A673 (cell line): Measurements from ENCODE around the gene BORCS8.

Experiments used
- CTCF ChIP-seq: fragments of 300-800, 200-600 bp; sonication (generic); conservative IDR thresholded peaks from 2 replicates; pipeline ENCODE4 v1.5.1; 2017; ENCODE audit warnings: low read depth, mild to moderate bottlenecking, antibody characterized with exemption, low read length, moderate library complexity, mixed read lengths
- EZH2 ChIP-seq: fragments of 200-600 bp; sonication (generic); IDR thresholded peaks from 2 replicates; pipeline ENCODE4 v1.6.1; 2017; ENCODE audit warnings: borderline replicate concordance, low read depth, mild to moderate bottlenecking, mixed read lengths, antibody characterized with exemption, low read length; ENCODE audit not compliant: poor library complexity, severe bottlenecking

GRCh38 chr19:19140476-19140875 lies 51.5 kb downstream of the BORCS8 start:
- TF ChIP-seq CTCF (no peak), EZH2 (no peak)
